HFF-Myc (cell line): ENCODE measurements around the gene SLC4A1.

Experiments
- DNase-seq: peaks from one replicate; pipeline ENCODE4 v3.0.0-alpha.2; 2011; ENCODE audit warnings: low read depth; ENCODE audit errors: extremely low read depth
- H3K4me3 ChIP-seq: replicated peaks from 2 replicates; pipeline ENCODE4 v1.5.1; 2011; ENCODE audit warnings: low read depth, mild to moderate bottlenecking, control low read depth, low read length
- TF ChIP-seq, protein P1 (sequence below): IDR thresholded peaks from 2 replicates; pipeline ENCODE4 v1.5.1; 2012; ENCODE audit warnings: mild to moderate bottlenecking, low read depth, low read length, control low read depth; ENCODE audit errors: missing control alignments

The SLC4A1 gene

GRCh38 chr17:44279346-44279665, 11.4 kb upstream of the SLC4A1 start:
- no peak overlapping the region for H3K4me3 ChIP-seq

GRCh38 chr17:44277976-44278375, 10.0 kb upstream of the SLC4A1 start:
- TF ChIP-seq, protein P1, sequence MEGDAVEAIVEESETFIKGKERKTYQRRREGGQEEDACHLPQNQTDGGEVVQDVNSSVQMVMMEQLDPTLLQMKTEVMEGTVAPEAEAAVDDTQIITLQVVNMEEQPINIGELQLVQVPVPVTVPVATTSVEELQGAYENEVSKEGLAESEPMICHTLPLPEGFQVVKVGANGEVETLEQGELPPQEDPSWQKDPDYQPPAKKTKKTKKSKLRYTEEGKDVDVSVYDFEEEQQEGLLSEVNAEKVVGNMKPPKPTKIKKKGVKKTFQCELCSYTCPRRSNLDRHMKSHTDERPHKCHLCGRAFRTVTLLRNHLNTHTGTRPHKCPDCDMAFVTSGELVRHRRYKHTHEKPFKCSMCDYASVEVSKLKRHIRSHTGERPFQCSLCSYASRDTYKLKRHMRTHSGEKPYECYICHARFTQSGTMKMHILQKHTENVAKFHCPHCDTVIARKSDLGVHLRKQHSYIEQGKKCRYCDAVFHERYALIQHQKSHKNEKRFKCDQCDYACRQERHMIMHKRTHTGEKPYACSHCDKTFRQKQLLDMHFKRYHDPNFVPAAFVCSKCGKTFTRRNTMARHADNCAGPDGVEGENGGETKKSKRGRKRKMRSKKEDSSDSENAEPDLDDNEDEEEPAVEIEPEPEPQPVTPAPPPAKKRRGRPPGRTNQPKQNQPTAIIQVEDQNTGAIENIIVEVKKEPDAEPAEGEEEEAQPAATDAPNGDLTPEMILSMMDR = no peak
- no peak overlapping the region for H3K4me3 ChIP-seq
- DNase-seq = no peak

More at GRCh38 chr17:44279346-44279665, 11.4 kb upstream of the SLC4A1 start:
- DNase-seq = no peak
- TF ChIP-seq, protein P1 = no peak

DNA sequence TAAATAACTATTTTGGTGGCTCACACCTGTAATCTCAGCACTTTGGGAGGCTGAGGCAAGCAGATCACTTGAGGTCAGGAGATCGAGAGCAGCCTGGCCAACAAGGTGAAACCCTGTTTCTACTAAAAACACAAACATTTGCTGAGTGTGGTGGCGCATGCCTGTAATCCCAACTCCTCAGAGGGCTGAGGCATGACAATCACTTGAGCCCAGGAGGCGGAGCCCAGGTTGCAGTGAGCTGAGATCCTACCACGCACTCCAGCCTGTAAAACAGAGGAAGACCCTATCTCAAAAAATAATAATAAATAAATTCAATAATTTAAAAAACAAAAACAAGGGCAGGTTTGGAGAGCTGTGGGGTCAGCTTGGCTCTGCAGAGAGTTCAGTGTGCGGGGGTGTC, 5.7 kb upstream of the SLC4A1 start:
- TF ChIP-seq, protein P1 = no peak

DNA sequence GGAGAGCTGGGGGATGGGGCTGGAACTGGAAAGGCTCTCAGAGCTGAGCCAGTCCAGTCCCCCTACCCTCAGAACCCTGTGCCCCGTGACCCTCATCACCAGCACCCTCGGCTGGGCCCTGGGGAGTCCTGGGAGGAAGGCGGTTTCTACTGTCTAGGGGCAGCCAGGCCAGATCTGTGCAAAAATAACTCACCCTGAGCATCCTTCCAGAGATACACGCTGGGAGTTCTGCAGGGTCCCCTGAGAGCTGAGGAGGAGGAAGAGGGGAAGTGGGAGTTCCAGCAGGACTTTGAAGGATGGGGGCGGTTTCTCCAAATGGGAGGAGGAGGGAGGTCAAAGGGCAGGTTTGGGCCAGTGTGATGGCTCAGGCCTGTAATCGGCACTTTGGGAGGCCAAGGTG, 5.0 kb upstream of the SLC4A1 start:
- TF ChIP-seq, protein P1 = no peak

More for the DNA sequence above, 5.7 kb upstream of the SLC4A1 start:
- no peak overlapping the region for H3K4me3 ChIP-seq
- no peak for DNase-seq

GRCh38 chr17:44272321-44272951, 4.5 kb upstream of the SLC4A1 start:
- no peak overlapping the region for H3K4me3 ChIP-seq
- no peak for DNase-seq
- TF ChIP-seq, protein P1 = no peak

More for the DNA sequence above, 5.0 kb upstream of the SLC4A1 start:
- DNase-seq = no peak
- no peak overlapping the region for H3K4me3 ChIP-seq

- DNase-seq = no peak
- no peak overlapping the region for H3K4me3 ChIP-seq
- TF ChIP-seq, protein P1 = no peak
These were observed 1.8 kb upstream of the SLC4A1 start for GRCh38 chr17:44269535-44270240.
